ENCODE measurements around the gene CA10.

The CA10 gene

GRCh38 chr17:51685287-51685909 is 473.1 kb downstream of the CA10 start:
- H3K4me3 ChIP-seq (ENCODE audit: low read depth, low read length), result no peak overlapping the region
- TF ChIP-seq, protein P1, sequence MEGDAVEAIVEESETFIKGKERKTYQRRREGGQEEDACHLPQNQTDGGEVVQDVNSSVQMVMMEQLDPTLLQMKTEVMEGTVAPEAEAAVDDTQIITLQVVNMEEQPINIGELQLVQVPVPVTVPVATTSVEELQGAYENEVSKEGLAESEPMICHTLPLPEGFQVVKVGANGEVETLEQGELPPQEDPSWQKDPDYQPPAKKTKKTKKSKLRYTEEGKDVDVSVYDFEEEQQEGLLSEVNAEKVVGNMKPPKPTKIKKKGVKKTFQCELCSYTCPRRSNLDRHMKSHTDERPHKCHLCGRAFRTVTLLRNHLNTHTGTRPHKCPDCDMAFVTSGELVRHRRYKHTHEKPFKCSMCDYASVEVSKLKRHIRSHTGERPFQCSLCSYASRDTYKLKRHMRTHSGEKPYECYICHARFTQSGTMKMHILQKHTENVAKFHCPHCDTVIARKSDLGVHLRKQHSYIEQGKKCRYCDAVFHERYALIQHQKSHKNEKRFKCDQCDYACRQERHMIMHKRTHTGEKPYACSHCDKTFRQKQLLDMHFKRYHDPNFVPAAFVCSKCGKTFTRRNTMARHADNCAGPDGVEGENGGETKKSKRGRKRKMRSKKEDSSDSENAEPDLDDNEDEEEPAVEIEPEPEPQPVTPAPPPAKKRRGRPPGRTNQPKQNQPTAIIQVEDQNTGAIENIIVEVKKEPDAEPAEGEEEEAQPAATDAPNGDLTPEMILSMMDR (IDR thresholded peaks at IDR 0.05; ENCODE audit: low read depth, low read length), result no peak

GRCh38 chr17:51684214-51684613 is 474.3 kb downstream of the CA10 start:
- H3K4me3 ChIP-seq (ENCODE audit: low read depth, low read length), result no peak overlapping the region
- TF ChIP-seq, protein P1 (IDR thresholded peaks at IDR 0.05; ENCODE audit: low read depth, low read length), result no peak

DNA sequence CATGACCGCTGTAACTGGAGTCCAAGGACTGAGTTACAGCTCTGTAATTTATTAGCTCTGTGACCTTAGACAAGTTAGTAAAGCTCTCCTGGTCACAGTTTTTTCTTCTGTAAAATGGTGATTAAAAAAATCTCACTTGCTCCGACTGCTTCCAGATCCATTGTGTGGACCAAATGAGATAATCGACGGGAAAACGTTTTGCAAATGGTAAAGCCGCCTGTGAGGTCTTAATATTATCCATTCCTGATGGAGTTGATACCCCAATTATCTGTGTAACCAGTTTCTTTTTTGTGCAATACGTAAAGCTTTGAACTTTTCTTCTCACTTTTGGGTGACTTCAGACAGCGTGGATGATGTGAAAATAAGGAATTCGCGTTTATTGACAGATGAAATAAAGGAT is 475.2 kb downstream of the CA10 start:
- no peak overlapping the region for H3K4me3 ChIP-seq (ENCODE audit: low read depth, low read length)
- TF ChIP-seq, protein P1 (IDR thresholded peaks at IDR 0.05; ENCODE audit: low read depth, low read length), result no peak

- no peak overlapping the region for H3K4me3 ChIP-seq (ENCODE audit: low read depth, low read length)
- TF ChIP-seq, protein P1 (IDR thresholded peaks at IDR 0.05; ENCODE audit: low read depth, low read length), result no peak
These were observed 476.4 kb downstream of the CA10 start for GRCh38 chr17:51682115-51682514.

DNA sequence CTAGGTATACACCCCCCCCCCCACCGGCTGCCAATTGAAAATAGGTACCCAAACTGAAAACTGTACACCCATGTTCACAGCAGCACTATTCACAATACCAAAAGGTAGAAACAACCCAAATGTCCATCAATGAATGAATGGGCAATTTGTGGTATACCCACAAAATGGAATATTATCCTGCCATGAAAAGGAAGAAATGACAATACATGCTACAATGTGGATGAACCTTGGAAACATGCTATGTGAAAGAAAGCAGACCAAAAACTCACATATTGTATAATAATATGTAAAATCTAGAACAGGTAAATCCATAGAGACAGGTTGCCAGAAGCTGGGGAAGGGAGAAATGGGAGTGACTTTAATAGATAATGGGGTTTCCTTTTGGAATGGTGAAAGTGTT is 480.6 kb downstream of the CA10 start:
- no peak overlapping the region for H3K4me3 ChIP-seq (ENCODE audit: low read depth, low read length)
- TF ChIP-seq, protein P1 (IDR thresholded peaks at IDR 0.05; ENCODE audit: low read depth, low read length), result no peak

DNA sequence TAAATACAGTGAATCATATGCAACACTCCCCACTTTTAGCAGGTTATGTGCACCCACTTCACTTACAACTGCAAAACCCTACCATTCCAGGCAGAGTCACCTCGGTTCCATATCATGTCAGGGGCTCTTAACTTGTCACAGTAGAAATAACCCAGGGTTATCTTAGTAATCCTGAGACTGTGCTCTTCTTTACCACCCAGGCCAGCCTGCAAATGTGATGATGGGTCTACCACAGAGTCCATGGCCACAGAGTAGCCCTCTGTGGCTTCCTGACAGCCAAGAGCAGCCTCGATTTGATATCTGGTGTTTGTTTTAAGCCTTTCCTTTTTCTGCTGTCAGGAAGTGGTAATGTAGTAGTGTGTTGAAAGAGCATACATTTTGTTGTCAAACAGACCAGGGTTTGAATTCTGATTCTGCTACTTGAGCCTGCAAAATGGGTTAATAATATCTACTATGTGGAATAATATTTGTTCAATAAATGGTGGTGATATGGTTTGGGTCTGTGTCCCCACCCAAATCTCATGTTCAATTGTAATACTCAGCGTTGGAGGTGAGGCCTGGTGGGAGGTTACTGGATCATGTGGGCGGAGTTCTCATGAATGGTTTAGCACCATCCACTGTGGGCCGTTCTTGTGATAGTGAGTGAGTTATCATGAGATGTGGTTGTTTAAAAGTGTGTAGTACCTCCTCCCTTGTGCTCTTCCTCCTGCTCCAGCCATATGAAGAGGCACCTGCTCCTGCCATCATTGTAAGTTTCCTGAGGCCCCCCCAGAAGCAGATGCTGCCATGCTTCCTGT is 481.6 kb downstream of the CA10 start:
- H3K4me3 ChIP-seq (ENCODE audit: low read depth, low read length), result no peak overlapping the region
- TF ChIP-seq, protein P1 (IDR thresholded peaks at IDR 0.05; ENCODE audit: low read depth, low read length), result no peak

- no peak overlapping the region for H3K4me3 ChIP-seq (ENCODE audit: low read depth, low read length)
- TF ChIP-seq, protein P1 (IDR thresholded peaks at IDR 0.05; ENCODE audit: low read depth, low read length), result no peak
These were observed 483.8 kb downstream of the CA10 start for GRCh38 chr17:51674579-51675255.

Measured in WI38 (cell line).